Calu3 (cell line): ENCODE measurements around the gene CXCL17. TPM values are rescaled to one million over a fixed set of nuclear protein-coding genes. Genes with fewer than 3 reads are reported as not detected.
"Not testable (repeated sequence)": the region's sequence is repeated elsewhere in the genome, so short reads cannot be mapped to it uniquely, and the experiment has no call there.

Experiments
- Bru-seq: library from RNA; stranded (reverse); fragments of 400-500 nt; gene quantifications from one replicate; lab custom pipeline; 2021; lab: Mats Ljungman, UMichigan
- BruChase-seq, 2 experiments: library from RNA; stranded (reverse); fragments of 400-500 nt; gene quantifications; one replicate each; lab custom pipeline; 2021; lab: Mats Ljungman, UMichigan
- BruUV-seq: library from RNA; stranded (reverse); fragments of 400-500 nt; replicated peaks from 2 replicates; lab custom pipeline; 2021; lab: Mats Ljungman, UMichigan
- CTCF ChIA-PET: fragments of 300-600 bp; sonication (Branson Sonifier 250); formaldehyde crosslinking; loops from one replicate; lab custom pipeline; 2022; ENCODE audit warnings: antibody characterized with exemption; lab: Charles Lee
- DNase-seq: peaks from one replicate; pipeline ENCODE4 v3.0.0; 2022
- H3K27ac Mint-ChIP-seq: one replicate; pipeline ENCODE4 v1.8.0; 2022; ENCODE audit warnings: mixed read lengths; ENCODE audit not compliant: unreplicated experiment
- H3K27me3 Mint-ChIP-seq: one replicate; pipeline ENCODE4 v1.8.0; 2022; ENCODE audit warnings: mixed read lengths; ENCODE audit not compliant: unreplicated experiment
- H3K36me3 Mint-ChIP-seq: one replicate; pipeline ENCODE4 v1.8.0; 2022; ENCODE audit warnings: mild to moderate bottlenecking, moderate library complexity, mixed read lengths; ENCODE audit not compliant: insufficient read depth, unreplicated experiment
- H3K4me1 Mint-ChIP-seq: one replicate; pipeline ENCODE4 v1.8.0; 2022; ENCODE audit warnings: mild to moderate bottlenecking, low read depth, mixed read lengths; ENCODE audit not compliant: unreplicated experiment
- H3K4me3 Mint-ChIP-seq: one replicate; pipeline ENCODE4 v1.8.0; 2022; ENCODE audit warnings: mild to moderate bottlenecking, low read depth, moderate library complexity, mixed read lengths; ENCODE audit not compliant: unreplicated experiment
- H3K9me3 Mint-ChIP-seq: one replicate; pipeline ENCODE4 v1.8.0; 2022; ENCODE audit warnings: low read depth, mixed read lengths; ENCODE audit not compliant: unreplicated experiment
- CTCF ChIP-seq: fragments of 200-600 bp; IDR thresholded peaks from one replicate; pipeline ENCODE4 v1.8.0; 2022; ENCODE audit warnings: antibody characterized with exemption; ENCODE audit not compliant: unreplicated experiment
- intact Hi-C: fragments of 100-400 bp; cut with micrococcal nuclease; formaldehyde crosslinking; loops from one replicate; pipeline ENCODE4 v1.10.0; 2022; ENCODE audit not compliant: unreplicated experiment
- long read RNA-seq: library from polyadenylated mRNA; stranded (forward); transcript quantifications from one replicate; pipeline ENCODE4 v2.0.0, GENCODE V29; 2022
- total RNA-seq: library from RNA; stranded (reverse); gene quantifications from 2 replicates; pipeline ENCODE4 v1.2.3, GENCODE V29; 2022

CXCL17 gene
- total RNA-seq (3.8 and 4.0 TPM in 2 replicates), Bru-seq, nascent RNA (percentile 28 among the genes with signal in this experiment), BruChase-seq, experiment 1, labeled RNA remaining after a 6-hour chase (percentile 23 among the genes with signal in this experiment), BruChase-seq, experiment 2, labeled RNA remaining after a 2-hour chase (not detected)
- long read RNA-seq, transcript CXCL17-202 (4 exons, 1,172 nt), result major isoform, 8 of 8 reads
- long read RNA-seq, partial matches to known transcripts, result 0 of 8 reads
- long read RNA-seq, other reads (novel, unspliced or antisense), result 0 of 8 reads

- Mint-ChIP-seq H3K4me3 (no peak within 1 kb of the TSS), H3K4me1 (peaks cover 55% of the 10 kb centered on the region)
- CTCF ChIA-PET, result interaction anchor here (1.7 to 3.1 kb wide), 2 partner anchors 8 to 154 kb away, joined by 5 to 25 read pairs; no protein-coding TSS in a partner anchor
These were observed at the start of gene CXCL17 for GRCh38 chr19:42442833-42443232. Gene CXCL17, minus strand, starts transcription at chr19:42442946. Its CDS starts 114 bp downstream, at chr19:42442832.

DNA sequence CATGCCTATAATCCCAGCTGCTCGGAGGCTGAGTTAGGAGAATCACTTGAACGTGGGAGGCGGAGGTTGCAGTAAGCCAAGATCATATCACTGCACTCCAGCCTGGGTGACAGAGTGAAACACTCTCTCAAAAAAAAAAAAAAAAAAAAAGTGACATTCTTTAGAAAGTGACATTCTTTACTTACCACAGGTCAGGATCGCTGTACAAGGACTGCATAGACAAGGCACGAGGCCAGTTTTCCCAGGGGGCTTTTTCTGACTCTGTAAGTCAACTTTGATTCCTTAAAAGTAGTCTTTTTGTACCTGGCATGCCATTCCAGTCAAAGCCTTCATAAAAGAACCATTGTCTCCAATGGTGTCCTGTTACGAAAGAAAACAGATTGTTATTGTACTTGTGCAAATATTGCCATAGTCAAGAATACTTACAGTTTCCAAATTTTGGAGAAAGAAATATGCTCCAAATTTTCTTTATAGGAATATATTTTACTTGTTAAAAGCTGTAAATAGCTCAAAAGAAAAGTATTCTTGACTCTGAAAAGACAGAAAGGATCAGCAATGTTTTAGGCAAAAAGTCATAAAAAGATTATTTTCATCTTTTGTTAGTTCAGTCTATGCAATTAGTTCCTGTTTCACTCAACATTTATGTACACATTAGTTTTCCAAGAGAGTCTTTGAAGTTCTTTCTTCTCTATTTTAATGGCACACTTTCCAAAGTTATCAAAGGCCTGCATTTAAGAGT is 46.2 kb upstream of the CXCL17 start:
- Mint-ChIP-seq H3K36me3 (no peaks in the 10 kb centered on the region), H3K27ac (peak overlapping the region; percentile 65), H3K27me3 (no peaks in the 10 kb centered on the region), H3K4me1 (peaks cover 19% of the 10 kb centered on the region), H3K9me3 (no peaks in the 10 kb centered on the region), H3K4me3 (no peak overlapping the region)
- CTCF ChIA-PET, result interaction anchor here (1.5 kb wide), 1 partner anchor 40 kb away, joined by 4 read pairs; no protein-coding TSS in a partner anchor
- TF ChIP-seq CTCF, result no peak
- intact Hi-C loops, result loop anchor here (2.0 kb wide), 2 partner anchors 38 to 40 kb away; partner anchors contain the start of gene CEACAM1
- no TSS peak for BruUV-seq
- DNase-seq, result peak; percentile 84

More at GRCh38 chr19:42442833-42443232, at the start of gene CXCL17:
- peak; percentile 19 for DNase-seq
- no peaks in the 10 kb centered on the region for H3K27me3 Mint-ChIP-seq
- no TSS peak for BruUV-seq
- intact Hi-C loops, result no loop called here
- no peak for TF ChIP-seq CTCF
- no peaks in the 10 kb centered on the region for H3K9me3 Mint-ChIP-seq
- peak within 1 kb of the TSS; percentile 21 for H3K27ac Mint-ChIP-seq
- peaks cover 7% of the 10 kb centered on the region for H3K36me3 Mint-ChIP-seq

GRCh38 chr19:42487798-42488178 is 45.0 kb upstream of the CXCL17 start:
- H3K4me3 Mint-ChIP-seq, result no peak overlapping the region
- no peak for DNase-seq
- intact Hi-C loops, result loop anchor here (2.0 kb wide), 2 partner anchors 37 to 41 kb away; partner anchors contain the start of gene CEACAM1
- H3K36me3 Mint-ChIP-seq, result no peaks in the 10 kb centered on the region
- H3K4me1 Mint-ChIP-seq, result peaks cover 26% of the 10 kb centered on the region
- no peak for TF ChIP-seq CTCF
- H3K27me3 Mint-ChIP-seq, result no peaks in the 10 kb centered on the region
- CTCF ChIA-PET, result interaction anchor here (1.5 kb wide), 1 partner anchor 42 kb away, joined by 4 read pairs; no protein-coding TSS in a partner anchor
- H3K9me3 Mint-ChIP-seq, result peaks cover 2% of the 10 kb centered on the region
- BruUV-seq, result no TSS peak
- peak overlapping the region; percentile 16 for H3K27ac Mint-ChIP-seq

GRCh38 chr19:42487032-42487797 is 44.5 kb upstream of the CXCL17 start:
- H3K4me3 Mint-ChIP-seq, result no peak overlapping the region
- no peak overlapping the region for H3K27ac Mint-ChIP-seq
- BruUV-seq, result no TSS peak
- no peak for TF ChIP-seq CTCF
- peaks cover 26% of the 10 kb centered on the region for H3K4me1 Mint-ChIP-seq
- no peaks in the 10 kb centered on the region for H3K36me3 Mint-ChIP-seq
- DNase-seq, result no peak
- CTCF ChIA-PET, result no interaction called here
- H3K27me3 Mint-ChIP-seq, result no peaks in the 10 kb centered on the region
- intact Hi-C loops, result no loop called here
- H3K9me3 Mint-ChIP-seq, result peaks cover 2% of the 10 kb centered on the region

DNA sequence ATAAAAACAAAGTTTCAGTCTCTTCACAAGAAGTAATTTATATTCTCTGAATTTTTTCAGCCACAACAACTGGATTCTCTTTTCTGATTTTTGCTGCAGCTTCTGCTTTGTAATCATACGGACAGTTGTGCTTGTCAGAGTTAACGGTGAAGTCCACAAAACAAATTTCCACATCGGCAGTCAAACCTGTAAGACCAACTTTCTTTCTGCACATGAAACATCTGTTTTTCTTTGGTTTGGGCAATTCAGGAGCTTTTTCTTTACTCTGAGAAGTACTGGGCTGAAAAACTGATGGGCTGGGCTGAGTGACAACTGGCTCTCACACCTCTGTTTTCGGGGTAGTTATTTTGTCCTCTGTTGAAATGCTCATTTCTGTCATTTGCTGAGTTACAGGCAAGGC is 42.3 kb upstream of the CXCL17 start:
- H3K27me3 Mint-ChIP-seq, H3K9me3 Mint-ChIP-seq, H3K4me3 Mint-ChIP-seq, H3K27ac Mint-ChIP-seq, BruUV-seq, DNase-seq, H3K36me3 Mint-ChIP-seq, intact Hi-C loops: not testable (repeated sequence)
- CTCF ChIA-PET, result interaction anchor here (1.2 kb wide), 1 partner anchor 24 kb away, joined by 3 read pairs; no protein-coding TSS in a partner anchor
- peaks cover 46% of the 10 kb centered on the region for H3K4me1 Mint-ChIP-seq
